Endodermal cell (in vitro differentiated cells): ENCODE measurements around the gene JAML. TPM values are rescaled to one million over a fixed set of nuclear protein-coding genes. Genes with fewer than 3 reads are reported as not detected.

Experiments used
- DNase-seq: peaks from one replicate; pipeline ENCODE4 v3.0.0-alpha.2; 2017
- H3K27ac ChIP-seq: 2 replicates; pipeline ENCODE4 v1.5.1; 2013; ENCODE audit warnings: mild to moderate bottlenecking, low read depth, low read length, moderate library complexity
- H3K27me3 ChIP-seq: 2 replicates; pipeline ENCODE4 v1.6.1; 2013; ENCODE audit warnings: mild to moderate bottlenecking, low read length, moderate library complexity; ENCODE audit not compliant: insufficient read depth, control insufficient read depth, poor library complexity, severe bottlenecking
- H3K36me3 ChIP-seq: 2 replicates; pipeline ENCODE4 v1.7.0; 2013; ENCODE audit warnings: mild to moderate bottlenecking, low read length, moderate library complexity; ENCODE audit not compliant: control insufficient read depth, insufficient read depth
- H3K4me1 ChIP-seq: one replicate; pipeline ENCODE4 v1.7.0; 2013; ENCODE audit warnings: low read length; ENCODE audit not compliant: control insufficient read depth, insufficient read depth
- H3K4me3 ChIP-seq: 2 replicates; pipeline ENCODE4 v1.5.1; 2013; ENCODE audit warnings: mild to moderate bottlenecking, low read length, moderate library complexity
- H3K9ac ChIP-seq: 2 replicates; pipeline ENCODE4 v1.6.1; 2013; ENCODE audit warnings: mild to moderate bottlenecking, low read length, moderate library complexity; ENCODE audit not compliant: poor library complexity, severe bottlenecking; ENCODE audit errors: extremely low read depth
- H3K9me3 ChIP-seq: 2 replicates; pipeline ENCODE4 v1.6.1; 2013; ENCODE audit warnings: mild to moderate bottlenecking, low read length, moderate library complexity; ENCODE audit not compliant: control insufficient read depth
- H3K27ac Mint-ChIP-seq: 2 replicates; pipeline ENCODE4 v1.8.0; 2020; ENCODE audit warnings: mixed read lengths
- H3K27me3 Mint-ChIP-seq: 2 replicates; pipeline ENCODE4 v1.8.0; 2021; ENCODE audit warnings: mild to moderate bottlenecking, mixed read lengths; ENCODE audit not compliant: insufficient read depth
- H3K36me3 Mint-ChIP-seq: 2 replicates; pipeline ENCODE4 v1.8.0; 2020; ENCODE audit warnings: low read depth, mixed read lengths
- H3K4me1 Mint-ChIP-seq: 2 replicates; pipeline ENCODE4 v1.8.0; 2020; ENCODE audit warnings: mixed read lengths
- H3K4me3 Mint-ChIP-seq: 2 replicates; pipeline ENCODE4 v1.8.0; 2020; ENCODE audit warnings: mild to moderate bottlenecking, moderate library complexity, mixed read lengths
- H3K9me3 Mint-ChIP-seq: 2 replicates; pipeline ENCODE4 v1.8.0; 2020; ENCODE audit warnings: mild to moderate bottlenecking, mixed read lengths
- WGBS, 2 experiments: methylation state at CpG; one replicate each; pipeline versions ENCODE4 v1.1.5 to v1.1.7; 2013; ENCODE audit warnings: missing lambda C conversion rate in 2 of 2, mixed read lengths in 1 of 2; ENCODE audit not compliant: insufficient coverage in 1 of 2, insufficient read length in 1 of 2; 5-methylcytosine and 5-hydroxymethylcytosine counted together
- total RNA-seq, 2 donors: library from RNA; stranded (reverse); fragmentation: NEBNext Ultra II Directional in 1 of 2; extraction: Animal tissue kit (Norgen Biotek cat#: 25700) in 1 of 2; gene quantifications; 2 replicates in 1 of 2; 3 replicates in 1 of 2; pipeline ENCODE4 v1.2.1, GENCODE V29; 2021
- TF ChIP-seq, protein P1 (sequence below): fragments of 200-600 bp; sonication (generic); conservative IDR thresholded peaks from 2 replicates; pipeline ENCODE4 v1.5.0; 2021; ENCODE audit warnings: antibody characterized with exemption, mild to moderate bottlenecking

The JAML gene
- total RNA-seq, 2 donors from 2014 or later: 0.40 to 0.55 TPM

GRCh38 chr11:118202599-118203422 lies 22.0 kb downstream of the JAML start:
- H3K4me1 ChIP-seq: peaks cover 9% of the 10 kb centered on the region
- no peak overlapping the region for H3K27ac Mint-ChIP-seq
- H3K27ac ChIP-seq: no peak overlapping the region
- no peak for DNase-seq
- no peaks in the 10 kb centered on the region for H3K36me3 ChIP-seq
- H3K27me3 Mint-ChIP-seq: peaks cover 15% of the 10 kb centered on the region
- H3K9me3 ChIP-seq: no peaks in the 10 kb centered on the region
- H3K4me3 ChIP-seq: peak overlapping the region; percentile 31
- TF ChIP-seq, protein P1, sequence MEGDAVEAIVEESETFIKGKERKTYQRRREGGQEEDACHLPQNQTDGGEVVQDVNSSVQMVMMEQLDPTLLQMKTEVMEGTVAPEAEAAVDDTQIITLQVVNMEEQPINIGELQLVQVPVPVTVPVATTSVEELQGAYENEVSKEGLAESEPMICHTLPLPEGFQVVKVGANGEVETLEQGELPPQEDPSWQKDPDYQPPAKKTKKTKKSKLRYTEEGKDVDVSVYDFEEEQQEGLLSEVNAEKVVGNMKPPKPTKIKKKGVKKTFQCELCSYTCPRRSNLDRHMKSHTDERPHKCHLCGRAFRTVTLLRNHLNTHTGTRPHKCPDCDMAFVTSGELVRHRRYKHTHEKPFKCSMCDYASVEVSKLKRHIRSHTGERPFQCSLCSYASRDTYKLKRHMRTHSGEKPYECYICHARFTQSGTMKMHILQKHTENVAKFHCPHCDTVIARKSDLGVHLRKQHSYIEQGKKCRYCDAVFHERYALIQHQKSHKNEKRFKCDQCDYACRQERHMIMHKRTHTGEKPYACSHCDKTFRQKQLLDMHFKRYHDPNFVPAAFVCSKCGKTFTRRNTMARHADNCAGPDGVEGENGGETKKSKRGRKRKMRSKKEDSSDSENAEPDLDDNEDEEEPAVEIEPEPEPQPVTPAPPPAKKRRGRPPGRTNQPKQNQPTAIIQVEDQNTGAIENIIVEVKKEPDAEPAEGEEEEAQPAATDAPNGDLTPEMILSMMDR: no peak
- H3K27me3 ChIP-seq: peaks cover 36% of the 10 kb centered on the region
- WGBS, 2 experiments: 85 to 89% methylated on average over 5 to 7 of the region's 7 CpGs
- no peaks in the 10 kb centered on the region for H3K36me3 Mint-ChIP-seq
- peaks cover 15% of the 10 kb centered on the region for H3K4me1 Mint-ChIP-seq
- H3K4me3 Mint-ChIP-seq: no peak overlapping the region
- H3K9ac ChIP-seq: no peak overlapping the region
- H3K9me3 Mint-ChIP-seq: no peaks in the 10 kb centered on the region

GRCh38 chr11:118201966-118202365 lies 22.8 kb downstream of the JAML start:
- Histone ChIP-seq H3K36me3 (no peaks in the 10 kb centered on the region), H3K27ac (no peak overlapping the region), H3K4me3 (no peak overlapping the region), H3K9me3 (no peaks in the 10 kb centered on the region), H3K9ac (no peak overlapping the region), H3K4me1 (peaks cover 14% of the 10 kb centered on the region), H3K27me3 (peaks cover 36% of the 10 kb centered on the region)
- H3K27ac Mint-ChIP-seq: no peak overlapping the region
- no peak overlapping the region for H3K4me3 Mint-ChIP-seq
- TF ChIP-seq, protein P1: no peak
- H3K36me3 Mint-ChIP-seq: no peaks in the 10 kb centered on the region
- H3K9me3 Mint-ChIP-seq: no peaks in the 10 kb centered on the region
- peaks cover 22% of the 10 kb centered on the region for H3K4me1 Mint-ChIP-seq
- no peak for DNase-seq
- 85 to 100% methylated on average over 2 of the region's 2 CpGs for WGBS, 2 experiments
- peaks cover 15% of the 10 kb centered on the region for H3K27me3 Mint-ChIP-seq

- TF ChIP-seq, protein P1: no peak
- Histone ChIP-seq H3K9me3 (no peaks in the 10 kb centered on the region), H3K27me3 (peaks cover 36% of the 10 kb centered on the region), H3K4me1 (peaks cover 14% of the 10 kb centered on the region), H3K27ac (no peak overlapping the region), H3K9ac (no peak overlapping the region), H3K4me3 (no peak overlapping the region), H3K36me3 (no peaks in the 10 kb centered on the region)
- H3K36me3 Mint-ChIP-seq: no peaks in the 10 kb centered on the region
- H3K4me3 Mint-ChIP-seq: no peak overlapping the region
- WGBS, 2 experiments: 92 to 95% methylated on average over 6 to 9 of the region's 9 CpGs
- no peaks in the 10 kb centered on the region for H3K9me3 Mint-ChIP-seq
- no peak for DNase-seq
- H3K27ac Mint-ChIP-seq: no peak overlapping the region
- peaks cover 24% of the 10 kb centered on the region for H3K4me1 Mint-ChIP-seq
- H3K27me3 Mint-ChIP-seq: peaks cover 10% of the 10 kb centered on the region
Measured at GRCh38 chr11:118200901-118201680, 23.7 kb downstream of the JAML start.
